NCI-H1930 (cell line): ENCODE measurements around the gene LYPLA2.
"Not testable (repeated sequence)": the region's sequence is repeated elsewhere in the genome, so short reads cannot be mapped to it uniquely, and the experiment has no call there.

Experiments
- DNase-seq, 2 experiments: peaks; one replicate each; lab custom pipeline; 2025; lab: John Stamatoyannopoulos, UW

Gene LYPLA2

DNA sequence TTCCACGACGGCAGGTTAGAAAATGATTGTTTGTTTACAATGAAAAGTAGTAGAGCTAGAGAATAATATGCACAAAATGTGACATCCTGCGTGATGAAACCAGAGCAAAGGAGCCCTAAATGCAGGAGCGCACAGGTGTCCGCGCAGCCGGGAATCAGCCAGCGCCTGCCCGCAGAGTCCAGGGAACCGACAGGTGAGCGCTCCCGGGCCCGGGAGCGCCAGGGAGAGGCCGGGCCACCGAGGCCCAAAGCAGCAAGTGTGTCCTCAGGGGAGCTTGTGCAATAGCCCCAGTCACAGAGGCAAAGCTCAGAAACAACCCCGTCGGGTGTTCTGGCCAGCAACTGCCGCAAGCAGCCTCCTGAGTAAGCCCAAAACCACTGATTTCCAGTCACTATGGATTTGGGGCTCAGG, 10.4 kb downstream of the LYPLA2 start:
- DNase-seq: no peak

DNA sequence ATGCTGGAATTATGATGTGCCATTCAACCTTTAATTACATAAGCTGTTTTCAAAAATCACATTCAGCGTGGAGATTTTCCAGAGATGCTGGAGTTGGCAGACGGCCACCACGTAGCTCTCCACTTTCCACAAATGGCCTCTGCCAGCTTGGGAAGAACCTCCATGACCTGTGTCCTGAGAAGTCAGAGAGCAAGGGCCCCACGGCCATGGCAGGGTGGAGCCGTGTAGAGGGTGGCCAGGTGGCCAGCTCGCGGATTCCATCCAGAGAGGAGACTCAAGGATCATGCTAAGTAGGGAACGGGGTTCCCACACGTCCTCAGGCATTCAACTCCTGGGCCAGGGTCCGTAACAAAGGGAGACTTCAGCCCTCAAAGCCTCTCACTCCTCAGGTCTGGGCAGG, 10.9 kb downstream of the LYPLA2 start:
- no peak for DNase-seq

DNA sequence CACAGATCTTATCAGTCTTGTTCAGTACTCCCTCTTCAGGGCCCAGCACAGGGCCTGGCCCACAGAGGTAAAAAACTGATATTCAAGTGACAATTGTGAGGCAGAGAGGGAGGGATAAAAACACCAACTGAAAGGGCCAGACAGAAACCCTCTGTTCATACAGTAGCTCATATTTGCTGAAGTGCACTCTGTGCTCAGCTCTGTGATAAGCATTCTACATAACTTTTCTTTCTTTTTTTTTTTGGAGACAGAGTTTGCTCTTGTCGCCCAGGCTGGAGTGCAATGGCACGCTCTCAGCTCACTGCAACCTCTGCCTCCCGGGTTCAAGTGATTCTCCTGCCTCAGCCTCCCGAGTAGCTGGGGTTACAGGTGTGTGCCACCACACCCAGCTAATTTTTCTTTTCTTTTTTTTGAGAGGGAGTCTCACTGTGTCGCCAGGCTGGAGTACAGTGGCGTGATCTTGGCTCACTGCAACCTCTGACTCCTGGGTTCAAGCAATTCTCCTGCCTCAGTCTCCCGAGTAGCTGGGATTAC, 11.9 kb downstream of the LYPLA2 start:
- DNase-seq: not testable (repeated sequence)

DNA sequence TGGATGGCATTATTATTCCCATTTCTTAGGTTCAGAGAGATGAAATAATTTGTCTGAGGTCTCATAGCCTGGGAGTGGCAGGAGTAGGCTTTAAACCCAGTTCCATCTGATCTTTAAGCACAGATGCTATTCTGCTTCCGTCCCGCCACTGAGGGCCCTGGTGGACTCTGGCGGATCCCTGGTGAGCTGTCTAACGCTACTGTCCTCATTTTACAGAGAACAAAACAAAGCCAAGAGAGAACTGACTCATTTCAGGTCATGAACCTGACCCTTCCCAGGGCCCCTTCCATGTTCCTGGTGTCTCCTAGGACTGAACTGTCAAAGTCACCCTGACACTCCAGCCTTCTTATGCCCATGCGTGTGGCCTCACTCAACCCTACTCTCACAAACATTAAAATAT, 12.7 kb downstream of the LYPLA2 start:
- no peak for DNase-seq

DNA sequence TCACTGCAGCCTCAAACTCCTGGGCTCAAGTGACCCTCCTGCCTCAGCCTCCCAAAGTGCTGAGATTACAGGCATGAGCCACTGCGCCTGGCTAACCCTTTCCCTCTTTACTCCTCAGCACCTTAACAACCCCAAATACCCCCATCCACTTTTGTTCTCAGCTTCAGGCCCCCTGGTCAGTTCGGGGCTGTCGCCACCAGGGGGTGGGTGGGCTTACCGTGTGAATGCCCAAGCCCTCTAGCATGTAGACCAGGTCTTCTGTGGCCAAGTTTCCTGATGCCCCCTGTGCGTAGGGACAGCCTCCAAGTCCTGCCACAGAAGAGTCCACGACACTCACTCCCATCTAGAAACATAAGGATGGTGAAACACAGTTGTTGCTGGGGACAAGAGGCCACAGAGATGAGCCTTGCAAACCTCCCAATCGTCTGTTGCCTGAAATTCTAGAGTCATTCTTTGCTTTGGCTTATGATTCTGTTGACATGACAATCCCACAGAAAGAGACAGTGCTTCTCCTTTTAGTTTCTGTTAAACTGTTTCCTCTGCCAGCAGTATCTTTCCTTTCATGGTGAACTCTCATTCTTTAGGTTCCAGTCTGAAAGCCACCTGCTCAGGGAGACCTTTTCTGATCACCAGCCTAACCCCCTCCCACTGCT, 13.4 kb downstream of the LYPLA2 start:
- no peak for DNase-seq

DNA sequence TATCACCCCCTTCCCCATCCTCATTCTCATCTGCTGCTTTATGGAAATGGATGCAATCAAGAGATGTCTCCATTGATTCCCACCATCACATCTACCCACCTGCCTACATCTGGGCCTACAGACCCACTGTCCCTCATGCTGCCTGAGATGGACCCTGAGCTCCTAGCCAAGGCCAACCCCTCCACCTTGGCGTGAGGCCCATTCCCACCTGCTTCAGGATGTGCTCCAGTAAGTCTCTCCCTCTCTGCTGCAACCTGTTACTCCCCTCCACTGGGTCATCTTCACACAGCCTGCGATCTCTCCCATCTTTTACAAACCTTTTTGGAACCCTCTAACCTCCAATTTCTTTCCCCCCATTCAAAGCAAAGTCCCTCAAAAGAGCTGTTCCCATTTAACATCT, 14.1 kb downstream of the LYPLA2 start:
- no peak for DNase-seq

DNA sequence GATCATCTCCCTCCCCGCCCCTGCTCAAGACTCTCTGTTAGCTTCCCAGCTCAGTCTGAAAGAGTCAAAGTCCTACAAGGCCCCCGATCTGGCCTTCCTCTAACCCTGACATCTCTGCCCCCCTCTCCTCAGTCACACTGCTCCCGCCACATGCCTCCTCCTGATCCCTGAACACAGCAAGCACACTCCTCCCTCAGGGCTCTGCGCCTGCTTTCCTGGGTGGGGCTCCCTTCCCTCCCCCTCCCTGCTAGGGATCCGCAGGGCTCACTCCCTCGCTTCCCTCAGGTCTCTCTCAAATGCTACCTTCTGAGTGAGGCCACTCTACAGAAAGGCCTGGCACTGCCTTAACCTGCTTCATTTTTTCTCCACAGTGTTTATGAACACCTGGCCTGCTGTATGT, 15.3 kb downstream of the LYPLA2 start:
- no peak for DNase-seq

DNA sequence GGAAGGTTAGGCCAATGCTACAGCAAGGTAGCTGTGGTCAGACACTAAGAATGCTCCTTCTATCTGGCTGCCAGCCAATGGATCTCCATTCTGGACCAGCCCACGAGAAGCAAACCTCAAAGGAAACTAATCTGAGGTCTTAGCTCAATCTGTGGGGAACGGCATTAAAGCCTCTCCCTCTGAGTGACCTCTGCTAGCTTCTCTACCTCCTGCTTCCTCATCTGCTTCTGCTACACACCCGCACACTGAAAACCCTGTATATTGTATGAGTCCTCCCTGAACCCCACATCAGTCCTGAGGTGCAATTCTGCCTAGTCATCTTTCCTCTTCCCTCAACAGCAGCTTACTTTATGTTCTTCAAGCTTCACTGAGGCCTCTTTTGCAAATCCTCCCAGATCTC, 16.5 kb downstream of the LYPLA2 start:
- DNase-seq: no peak

DNA sequence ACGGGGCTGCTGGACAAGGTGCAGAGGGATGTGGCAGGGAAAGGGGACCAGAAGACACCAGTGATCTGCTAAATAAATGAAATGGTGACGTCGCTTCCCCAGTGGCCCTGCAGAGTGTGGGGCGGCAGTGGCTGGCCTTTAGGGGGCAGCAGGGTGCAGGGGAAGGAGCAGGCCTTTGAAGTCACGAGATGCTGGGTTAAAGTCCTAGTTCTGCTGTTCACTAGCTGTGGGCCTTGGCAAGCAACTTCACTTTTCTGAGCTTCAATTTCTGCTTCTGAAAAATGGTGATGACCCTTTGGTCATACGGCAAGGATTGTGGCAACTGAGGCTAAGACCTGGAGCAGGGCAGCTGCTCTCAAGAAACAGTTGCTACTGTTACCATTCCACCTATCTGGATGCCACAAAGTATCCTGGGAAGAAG, 18.8 kb downstream of the LYPLA2 start:
- DNase-seq: peak; percentile 18 to 49

DNA sequence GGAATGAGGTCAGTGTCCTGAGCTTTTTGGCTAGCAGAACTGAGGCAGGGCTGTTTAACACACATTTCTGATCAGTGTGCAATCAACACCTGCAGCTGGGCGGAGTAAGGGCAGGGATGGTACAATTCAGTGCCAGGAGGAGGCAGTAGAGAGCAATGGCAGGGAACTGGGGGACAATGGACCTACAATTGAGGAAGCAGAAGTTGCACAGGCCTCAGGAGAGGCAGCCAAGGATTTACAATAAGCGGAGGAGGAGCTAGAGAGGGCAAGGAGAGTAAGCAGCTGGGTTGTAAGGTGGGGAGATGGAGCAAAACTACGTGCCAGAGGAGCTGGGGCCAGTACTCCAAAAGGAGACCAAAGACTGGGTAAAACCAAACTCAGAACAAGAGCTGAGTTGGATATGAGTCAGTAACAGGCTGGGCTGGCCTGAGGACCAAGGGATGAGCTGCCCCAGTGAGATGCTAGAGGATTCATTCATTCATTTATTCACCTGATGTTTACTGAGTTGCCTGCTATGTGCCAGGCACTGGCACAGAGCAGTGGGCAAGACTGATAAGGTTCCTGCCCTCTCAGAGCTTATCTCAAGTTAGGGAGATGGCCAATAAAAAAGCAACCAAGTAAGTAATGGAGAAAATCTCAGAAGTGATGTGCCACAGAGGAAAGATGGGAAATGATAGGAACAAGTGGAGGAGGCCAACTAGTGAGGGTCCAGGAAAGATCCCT, 20.0 kb downstream of the LYPLA2 start:
- DNase-seq: peak in 1 of 2 experiments; percentile 15

DNA sequence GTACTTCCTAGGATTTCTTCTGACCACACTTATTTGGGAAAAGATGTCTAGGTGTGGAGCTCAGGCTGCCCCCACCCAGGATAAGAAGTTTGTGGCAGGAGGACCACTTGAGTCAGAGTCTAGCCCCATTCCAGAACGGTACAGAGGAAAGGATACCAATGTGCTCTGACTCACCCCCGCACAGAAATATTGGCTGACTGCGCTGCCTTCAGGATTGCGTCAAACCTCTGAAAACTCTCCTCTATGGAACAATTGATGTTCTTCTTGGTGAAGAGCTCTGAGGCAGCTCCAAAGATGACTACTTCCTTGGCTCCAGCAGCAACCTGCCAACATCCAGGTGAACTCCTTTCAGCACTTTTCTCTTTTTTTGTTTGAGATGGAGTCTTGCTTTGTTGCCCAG, 23.1 kb downstream of the LYPLA2 start:
- no peak for DNase-seq

DNA sequence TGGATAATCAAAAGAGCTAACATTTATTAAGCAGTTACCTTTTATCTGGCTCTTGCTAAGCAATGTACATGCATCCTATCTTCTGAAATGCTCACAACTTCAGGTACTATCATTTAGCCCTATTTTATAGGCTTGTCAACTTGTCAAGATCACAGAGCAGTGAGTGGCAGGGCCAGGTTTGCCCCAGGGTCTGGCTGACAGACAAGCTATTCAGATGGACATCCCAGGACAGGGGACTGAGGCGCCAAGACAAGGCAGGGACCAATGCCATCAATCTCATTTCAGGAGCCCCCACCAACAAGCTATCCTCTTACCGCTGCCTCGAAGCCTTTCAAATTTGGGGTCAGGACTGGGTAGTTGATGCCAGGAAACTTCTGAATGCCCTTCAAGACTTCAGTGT, 25.4 kb downstream of the LYPLA2 start:
- no peak for DNase-seq

DNA sequence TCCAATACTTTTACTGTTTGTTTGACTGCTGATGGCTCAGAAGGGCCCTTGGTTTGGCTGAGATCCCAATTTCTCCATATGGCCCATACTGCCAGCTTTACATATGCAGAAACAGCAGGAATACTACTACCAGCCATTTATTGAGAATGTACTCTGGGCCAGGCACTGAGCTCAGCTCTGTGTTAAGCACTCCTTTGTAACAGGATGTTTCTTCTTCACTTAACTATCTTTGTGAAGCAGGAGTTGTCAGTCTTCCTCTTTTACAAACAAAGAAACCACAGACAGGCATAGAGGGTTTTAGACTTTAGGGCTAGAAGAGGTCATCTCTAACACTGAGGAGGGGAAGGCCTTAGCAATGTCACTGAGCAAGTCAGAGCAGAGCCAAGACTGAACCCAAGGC, 26.0 kb downstream of the LYPLA2 start:
- DNase-seq: no peak

DNA sequence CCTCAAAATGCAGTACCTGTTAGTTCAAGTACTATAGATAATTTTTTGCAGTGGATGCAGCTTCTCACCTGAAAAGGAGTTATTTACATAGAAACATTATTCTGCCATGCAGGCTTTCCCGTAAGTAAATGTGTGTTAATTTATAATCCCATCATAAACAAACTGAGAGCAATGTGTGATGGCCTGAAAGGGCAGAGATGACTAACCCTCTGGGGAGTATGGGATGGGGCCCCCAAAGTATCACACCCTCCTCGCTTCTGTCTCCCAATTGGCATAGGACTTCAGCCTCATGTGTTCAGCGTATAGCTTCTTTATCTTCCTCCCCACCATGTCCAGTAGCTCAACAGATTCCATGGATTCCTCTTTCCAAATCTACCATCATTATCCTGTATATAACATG, 26.7 kb downstream of the LYPLA2 start:
- no peak for DNase-seq

DNA sequence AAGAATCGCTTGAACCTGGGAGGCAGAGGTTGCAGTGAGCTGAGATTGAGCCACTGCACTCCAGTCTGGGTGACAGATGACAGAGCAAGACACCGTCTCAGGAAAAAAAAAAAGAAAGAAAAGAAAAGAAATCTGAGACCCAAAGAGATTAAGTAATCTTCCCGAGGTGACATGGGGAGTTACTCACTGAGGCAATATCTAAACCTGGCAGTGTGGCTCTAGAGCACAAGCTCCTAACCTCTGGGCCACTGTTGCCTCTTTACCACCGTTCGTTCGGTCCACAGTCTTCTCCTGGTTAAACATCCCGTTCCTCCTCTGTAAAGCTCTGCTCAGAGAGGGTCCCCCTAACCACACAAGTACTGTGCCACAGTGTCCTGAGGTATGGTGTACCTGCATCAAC, 32.8 kb downstream of the LYPLA2 start:
- no peak for DNase-seq

DNA sequence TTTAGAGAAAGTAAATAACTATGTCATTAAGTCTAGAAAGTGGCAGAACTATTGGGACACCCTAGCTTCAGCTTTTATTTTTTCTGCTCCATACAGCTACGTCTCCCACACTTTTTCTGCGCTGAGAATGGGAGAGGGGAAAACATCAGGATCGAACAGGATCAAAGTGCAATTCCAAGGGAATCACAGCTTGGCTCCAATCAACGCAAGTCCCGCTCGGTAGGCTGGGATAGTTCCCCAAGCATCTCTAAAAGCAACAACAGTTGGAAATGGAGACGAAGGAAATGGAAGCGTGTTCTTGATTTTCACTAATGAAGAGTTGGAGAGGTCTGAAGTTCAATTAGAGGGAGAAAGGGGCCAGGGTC, 33.7 kb downstream of the LYPLA2 start:
- no peak for DNase-seq

DNA sequence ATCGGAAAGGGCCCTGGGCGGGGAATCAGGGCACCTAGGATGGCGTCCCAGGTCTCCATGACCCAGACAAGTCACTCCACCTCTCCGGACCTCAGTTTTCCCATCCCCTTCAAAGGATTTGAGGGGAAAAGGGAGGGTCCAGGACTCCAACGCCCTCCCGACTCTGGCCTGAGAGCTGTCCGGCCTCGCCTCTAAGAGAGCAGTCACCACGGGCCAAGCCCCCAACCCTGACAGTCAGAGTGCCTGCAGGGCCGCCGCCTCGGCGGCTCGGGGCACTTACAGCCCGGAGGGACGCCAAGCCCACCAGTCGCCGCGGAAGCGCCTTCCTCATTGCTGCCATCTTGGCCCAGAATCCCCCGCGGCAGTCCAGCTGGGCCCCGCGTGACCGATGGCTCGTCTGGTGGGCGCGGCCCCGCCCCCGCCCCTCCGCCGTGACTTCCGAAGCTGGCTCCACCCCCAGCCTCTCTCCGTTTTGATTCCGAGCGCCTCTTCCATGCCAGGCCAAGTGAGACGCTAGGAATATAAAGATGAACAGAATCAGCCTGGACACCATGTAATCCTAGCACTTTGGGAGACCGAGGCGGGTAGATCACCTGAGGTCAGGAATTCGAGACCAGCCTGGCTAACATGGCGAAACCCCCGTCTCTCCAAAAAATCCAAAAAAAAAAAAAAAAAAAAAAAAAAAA, 34.3 kb downstream of the LYPLA2 start, which contains the start of gene HMGCL:
Gene HMGCL, minus strand, starts transcription at position 354 of the 686 bp plus-strand sequence. Its CDS starts 14 bp downstream, at position 340.
- DNase-seq: peak; percentile 78 to 86

DNA sequence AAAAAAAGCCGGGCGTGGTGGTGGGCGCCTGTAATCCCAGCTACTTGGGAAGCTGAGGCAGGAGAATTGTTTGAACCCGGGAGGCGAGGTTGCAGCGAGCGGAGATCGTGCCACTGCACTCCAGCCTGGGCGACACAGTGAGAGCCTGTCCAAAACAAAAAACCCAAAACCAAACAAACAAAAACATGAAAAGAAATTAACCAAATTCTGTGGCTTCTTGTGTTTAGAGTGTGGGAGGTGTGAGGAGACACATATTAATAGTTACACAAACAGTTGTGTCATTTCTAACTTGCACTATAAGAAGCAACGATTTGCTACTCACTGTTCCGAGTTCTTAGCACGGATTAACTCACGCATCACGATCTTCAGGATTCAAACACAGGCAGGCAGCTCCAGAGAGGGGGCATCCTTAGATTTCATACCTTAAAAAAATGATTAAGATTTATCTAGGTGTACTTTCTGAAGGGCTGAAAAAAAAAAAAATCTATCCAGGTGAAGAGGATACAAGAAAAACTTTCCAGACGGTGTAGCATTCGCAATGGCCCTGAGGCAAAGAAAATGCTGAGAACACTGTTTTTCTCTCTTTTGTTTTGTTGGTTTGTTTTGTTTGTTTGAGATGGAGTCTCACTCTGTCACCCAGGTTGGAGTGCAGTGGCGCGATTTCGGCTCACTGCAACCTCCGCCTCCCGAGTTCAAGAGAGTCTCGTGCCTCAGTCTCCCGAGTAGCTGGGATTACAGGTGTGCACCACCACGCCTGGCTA, 35.0 kb downstream of the LYPLA2 start:
- DNase-seq: no peak

DNA sequence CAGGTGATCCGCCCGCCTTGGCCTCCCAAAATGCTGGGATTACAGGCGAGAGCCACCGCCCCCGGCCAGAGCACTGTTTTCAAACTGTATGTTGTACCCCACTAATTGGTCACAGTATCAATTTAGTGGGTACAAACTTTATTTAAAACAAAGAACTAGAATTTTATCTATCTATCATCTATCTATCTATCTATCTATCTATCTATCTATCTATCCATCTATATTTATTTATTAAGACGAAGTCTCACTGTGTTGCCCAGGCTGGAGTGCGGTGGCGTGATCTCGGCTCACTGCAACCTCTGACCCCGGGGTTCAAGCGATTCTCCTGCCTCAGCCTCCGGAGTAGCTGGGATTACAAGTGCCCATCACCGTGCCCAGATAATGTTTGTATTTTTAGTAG, 35.6 kb downstream of the LYPLA2 start:
- not testable (repeated sequence) for DNase-seq

DNA sequence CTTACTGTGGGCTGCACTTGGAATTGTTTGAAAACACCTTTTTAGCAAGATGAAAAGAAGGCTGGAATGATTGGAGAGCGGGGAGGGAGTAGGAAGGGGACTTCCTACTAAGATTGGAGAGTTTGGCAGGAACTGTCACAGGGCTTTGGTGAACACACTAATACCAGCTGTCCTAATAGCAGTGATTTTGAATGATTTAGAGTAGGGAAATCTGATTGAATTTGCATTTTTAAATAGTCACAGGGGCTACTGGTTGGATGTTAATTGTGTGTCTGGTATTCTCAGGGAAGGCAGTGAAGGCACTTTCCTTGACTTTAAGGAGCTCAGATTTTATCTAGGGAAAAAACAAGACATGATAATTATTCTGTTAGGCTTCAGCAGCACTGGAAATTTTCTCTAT, 36.8 kb downstream of the LYPLA2 start:
- no peak for DNase-seq

DNA sequence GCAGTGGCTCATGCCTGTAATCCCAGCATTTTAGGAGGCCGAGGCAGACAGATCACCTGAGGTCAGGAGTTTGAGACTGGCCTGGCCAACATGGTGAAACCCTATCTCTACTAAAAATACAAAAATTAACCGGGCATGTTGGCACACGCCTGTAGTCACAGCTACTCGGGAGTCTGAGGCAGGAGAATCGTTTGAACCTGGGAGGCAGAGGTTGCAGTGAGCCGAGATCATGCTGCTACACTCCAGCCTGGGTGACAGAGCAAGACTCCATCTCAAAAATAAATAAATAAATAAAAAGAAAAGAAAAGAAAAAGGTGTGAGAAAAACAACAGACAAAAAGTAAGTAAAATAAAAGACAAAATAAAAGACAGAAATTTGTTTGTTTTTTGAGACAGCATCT, 43.2 kb downstream of the LYPLA2 start:
- not testable (repeated sequence) for DNase-seq

DNA sequence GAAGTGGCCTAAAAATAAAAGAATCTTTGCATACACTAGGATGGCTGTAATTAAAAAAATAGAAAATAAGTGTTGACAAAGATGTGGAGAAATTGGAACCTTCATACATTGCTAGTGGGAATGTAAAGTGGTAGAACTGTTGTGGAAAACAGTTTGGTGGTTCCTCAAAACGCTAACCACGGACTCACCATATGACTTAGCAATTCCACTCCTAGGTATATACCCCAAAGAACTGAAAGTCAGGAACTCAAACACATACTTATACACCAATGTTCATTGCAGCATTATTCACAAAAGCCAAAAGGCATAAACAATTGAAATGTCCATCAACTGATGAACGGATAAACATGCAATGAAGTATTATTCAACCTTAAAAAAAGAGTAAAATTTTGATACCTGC, 45.1 kb downstream of the LYPLA2 start:
- no peak for DNase-seq
